ENCODE measurements around the gene AURKAIP1. TPM values are rescaled to one million over a fixed set of nuclear protein-coding genes. Genes with fewer than 3 reads are reported as not detected.

Gene AURKAIP1
- total RNA-seq, 1 experiment from 2014 or later: 196 TPM

GRCh38 chr1:1335792-1336248 is 39.2 kb downstream of the AURKAIP1 start:
- H3K4me1 Mint-ChIP-seq: no peaks in the 10 kb centered on the region
- H2BK5ac ChIP-seq (ENCODE audit: insufficient read length, low read length): no peak overlapping the region
- no peaks in the 10 kb centered on the region for H3K27me3 ChIP-seq (ENCODE audit: insufficient read depth, low read length)
- no peak overlapping the region for H3K9ac ChIP-seq (ENCODE audit: extremely low read depth, insufficient read length, low read length)
- no peak overlapping the region for H2BK15ac ChIP-seq (ENCODE audit: low read depth, low read length)
- no CpG with 5 or more reads among the region's 21 CpGs for WGBS (ENCODE audit: extremely low coverage, insufficient read length, low lambda C conversion rate)
- H4K91ac ChIP-seq (ENCODE audit: insufficient read length, low read depth, low read length): no peak overlapping the region
- no peaks in the 10 kb centered on the region for H3K79me1 ChIP-seq (ENCODE audit: insufficient read depth, low read depth, low read length, poor library complexity, severe bottlenecking)
- H4K8ac ChIP-seq (replicated peaks; ENCODE audit: insufficient read length, low read depth, low read length): no peak overlapping the region
- H3K9me3 Mint-ChIP-seq: peaks cover 0 to 2% of the 10 kb centered on the region in 2 experiments; a peak in 2 of 5 replicates
- H3K4me2 ChIP-seq (ENCODE audit: insufficient read depth, insufficient read length, low read length): no peak overlapping the region
- TF ChIP-seq CTCF (conservative IDR thresholded peaks at IDR 0.05): no peak
- H3K36me3 Mint-ChIP-seq (ENCODE audit: insufficient read depth in 1 of 3, low read depth in 3 of 3): peaks cover 8 to 25% (median 17%) of the 10 kb centered on the region in 3 experiments; a peak in 6 of 7 replicates
- no peak overlapping the region for H3T11ph ChIP-seq (ENCODE audit: low read length)
- no peak overlapping the region for H2BK120ac ChIP-seq (ENCODE audit: low read depth, low read length, poor library complexity, severe bottlenecking)
- no peak for DNase-seq
- H3K4me1 ChIP-seq (ENCODE audit: insufficient read depth, low read length): no peaks in the 10 kb centered on the region
- H3K56ac ChIP-seq (ENCODE audit: insufficient read length, low read depth, low read length): no peak overlapping the region
- no peak overlapping the region for H2BK12ac ChIP-seq (ENCODE audit: insufficient read length, low read depth, low read length)
- no peaks in the 10 kb centered on the region for H4K20me1 ChIP-seq (ENCODE audit: control insufficient read depth, insufficient read depth, insufficient read length)
- H2BK20ac ChIP-seq (ENCODE audit: low read depth, low read length, poor library complexity, severe bottlenecking): no peak overlapping the region
- H3K23me2 ChIP-seq (ENCODE audit: insufficient read length, low read depth, low read length, poor library complexity, severe bottlenecking): no peaks in the 10 kb centered on the region
- no peaks in the 10 kb centered on the region for H3K9me3 ChIP-seq (ENCODE audit: control insufficient read depth, low read depth, low read length)
- H2AK5ac ChIP-seq (ENCODE audit: insufficient read length, low read length): no peak overlapping the region
- H3K27me3 Mint-ChIP-seq (ENCODE audit: low read depth): no peaks in the 10 kb centered on the region
- H3K23ac ChIP-seq (ENCODE audit: insufficient read length, low read depth, low read length): no peak overlapping the region
- no peak overlapping the region for H2AFZ ChIP-seq (ENCODE audit: low read length)
- no peak overlapping the region for H4K5ac ChIP-seq (ENCODE audit: insufficient read length, low read depth, low read length)
- no peak overlapping the region for H3K14ac ChIP-seq (ENCODE audit: insufficient read depth, low read length)
- no peak overlapping the region for H3K4ac ChIP-seq (ENCODE audit: low read depth, low read length)
- no peak overlapping the region for H3K18ac ChIP-seq (ENCODE audit: insufficient read length, low read depth, low read length)
- no peak overlapping the region for H3K27ac Mint-ChIP-seq
- H3K79me2 ChIP-seq (ENCODE audit: insufficient read depth, low read length): no peaks in the 10 kb centered on the region
- no peak overlapping the region for H3K4me3 Mint-ChIP-seq
- no peak overlapping the region for H3K27ac ChIP-seq (ENCODE audit: insufficient read length, low read depth, low read length)

All from H9 (cell line).